Measurements from ENCODE around the gene KDELR3.

The KDELR3 gene

GRCh38 chr22:38444783-38445182, 23.1 kb upstream of the KDELR3 start:
- H3K4me3 ChIP-seq (replicated peaks in 1 of 2; ENCODE audit: low read depth in 2 of 2, low read length in 2 of 2): no peak overlapping the region
- TF ChIP-seq, protein P1, sequence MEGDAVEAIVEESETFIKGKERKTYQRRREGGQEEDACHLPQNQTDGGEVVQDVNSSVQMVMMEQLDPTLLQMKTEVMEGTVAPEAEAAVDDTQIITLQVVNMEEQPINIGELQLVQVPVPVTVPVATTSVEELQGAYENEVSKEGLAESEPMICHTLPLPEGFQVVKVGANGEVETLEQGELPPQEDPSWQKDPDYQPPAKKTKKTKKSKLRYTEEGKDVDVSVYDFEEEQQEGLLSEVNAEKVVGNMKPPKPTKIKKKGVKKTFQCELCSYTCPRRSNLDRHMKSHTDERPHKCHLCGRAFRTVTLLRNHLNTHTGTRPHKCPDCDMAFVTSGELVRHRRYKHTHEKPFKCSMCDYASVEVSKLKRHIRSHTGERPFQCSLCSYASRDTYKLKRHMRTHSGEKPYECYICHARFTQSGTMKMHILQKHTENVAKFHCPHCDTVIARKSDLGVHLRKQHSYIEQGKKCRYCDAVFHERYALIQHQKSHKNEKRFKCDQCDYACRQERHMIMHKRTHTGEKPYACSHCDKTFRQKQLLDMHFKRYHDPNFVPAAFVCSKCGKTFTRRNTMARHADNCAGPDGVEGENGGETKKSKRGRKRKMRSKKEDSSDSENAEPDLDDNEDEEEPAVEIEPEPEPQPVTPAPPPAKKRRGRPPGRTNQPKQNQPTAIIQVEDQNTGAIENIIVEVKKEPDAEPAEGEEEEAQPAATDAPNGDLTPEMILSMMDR (IDR thresholded peaks at IDR 0.05; ENCODE audit: low read depth, low read length): no peak
- DNase-seq (ENCODE audit: low read depth in 2 of 2): no peak

DNA sequence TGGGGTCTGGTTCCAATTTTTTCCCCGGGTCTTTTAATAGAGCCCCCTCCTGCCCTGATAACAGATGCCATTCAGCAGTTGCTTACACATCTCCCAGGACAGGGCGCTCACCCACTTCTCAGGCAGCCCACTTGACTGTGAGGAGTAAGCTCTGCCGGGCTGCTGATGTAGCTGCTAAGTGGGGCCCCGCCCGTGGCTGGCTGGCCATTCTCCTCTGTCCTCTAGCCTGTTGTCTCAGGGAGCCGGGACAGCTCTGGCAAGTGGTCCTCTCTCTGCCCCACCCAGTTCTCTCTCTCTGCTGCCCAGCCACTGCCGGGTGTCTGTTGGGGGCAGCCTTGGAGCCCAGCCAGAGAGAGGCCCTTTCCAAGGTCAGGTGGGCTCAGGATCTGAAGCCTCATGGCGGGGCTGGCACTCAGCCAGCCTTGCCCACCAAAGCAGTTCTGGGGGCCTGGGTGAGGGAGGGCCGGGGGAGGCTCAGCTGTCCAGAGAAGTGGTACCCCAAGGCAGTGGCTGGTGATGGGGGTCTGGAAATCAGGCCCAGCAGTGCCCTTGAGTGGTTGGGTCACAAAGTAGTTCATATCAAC, 21.8 kb upstream of the KDELR3 start:
- TF ChIP-seq, protein P1 (IDR thresholded peaks at IDR 0.05; ENCODE audit: low read depth, low read length): no peak
- no peak for DNase-seq (ENCODE audit: low read depth in 2 of 2)
- no peak overlapping the region for H3K4me3 ChIP-seq (replicated peaks in 1 of 2; ENCODE audit: low read depth in 2 of 2, low read length in 2 of 2)

DNA sequence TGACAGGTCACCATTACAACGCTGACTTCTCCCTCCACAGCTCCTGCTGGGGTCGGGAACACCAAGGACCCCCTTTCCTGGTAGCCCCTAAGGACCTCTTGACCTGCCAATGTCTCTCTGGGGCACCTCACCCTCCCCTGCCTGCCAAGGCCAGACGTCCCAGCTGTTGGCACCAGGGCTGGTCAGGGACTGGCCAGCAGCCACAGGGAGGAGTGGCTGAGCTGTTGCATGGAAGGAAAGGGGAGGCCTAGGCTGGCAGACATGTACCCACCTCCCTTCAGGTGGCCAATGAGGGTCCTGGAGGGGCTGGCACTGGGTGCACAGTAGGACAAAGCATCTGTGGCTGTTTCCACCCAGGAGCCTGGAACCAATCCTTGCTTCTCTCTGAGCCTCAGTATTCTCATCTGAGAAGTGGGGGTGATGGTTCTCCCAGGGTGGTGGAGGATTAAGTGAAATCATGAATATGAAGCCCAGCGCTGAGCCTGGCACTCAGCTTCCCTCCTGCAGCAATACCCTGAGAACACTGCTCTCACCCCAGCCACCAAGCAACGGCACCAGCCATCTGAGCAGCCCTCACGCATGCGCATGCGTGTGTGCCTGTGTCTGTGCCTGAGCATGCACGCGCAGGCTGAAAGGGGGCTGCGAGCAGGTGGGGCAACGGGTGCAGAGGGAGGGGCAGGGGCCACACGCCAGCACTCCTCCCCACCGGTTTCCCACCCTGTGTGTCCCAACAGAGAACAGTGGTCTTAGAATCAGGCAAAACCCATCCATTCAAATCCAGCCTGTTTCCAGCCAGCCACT, 18.8 kb upstream of the KDELR3 start:
- H3K4me3 ChIP-seq (replicated peaks in 1 of 2; ENCODE audit: low read depth in 2 of 2, low read length in 2 of 2): no peak overlapping the region
- TF ChIP-seq, protein P1 (IDR thresholded peaks at IDR 0.05; ENCODE audit: low read depth, low read length): no peak
- DNase-seq (ENCODE audit: low read depth in 2 of 2): no peak

DNA sequence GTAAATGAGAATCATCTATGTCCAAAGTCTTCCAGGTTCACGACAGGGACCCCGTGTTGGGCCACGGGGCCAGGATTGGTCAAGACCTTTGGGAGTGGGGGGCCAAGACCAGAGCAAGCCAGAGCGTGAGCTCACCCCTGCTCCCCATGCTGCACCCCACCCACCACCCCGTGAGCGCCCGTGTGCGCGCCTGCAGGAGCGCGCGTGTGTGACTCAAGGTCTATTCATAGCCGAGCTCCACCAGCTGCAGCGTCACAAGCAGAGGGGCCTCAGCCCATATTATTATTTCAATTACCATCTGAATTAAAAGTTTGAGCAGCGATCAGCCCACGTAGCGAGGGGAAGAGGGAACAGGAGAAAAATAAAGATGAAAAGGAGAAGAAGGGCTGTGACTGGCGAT, 18.1 kb upstream of the KDELR3 start:
- H3K4me3 ChIP-seq (replicated peaks in 1 of 2; ENCODE audit: low read depth in 2 of 2, low read length in 2 of 2): no peak overlapping the region
- TF ChIP-seq, protein P1 (IDR thresholded peaks at IDR 0.05; ENCODE audit: low read depth, low read length): no peak
- no peak for DNase-seq (ENCODE audit: low read depth in 2 of 2)

- TF ChIP-seq, protein P1 (IDR thresholded peaks at IDR 0.05; ENCODE audit: low read depth, low read length): no peak
- H3K4me3 ChIP-seq (replicated peaks in 1 of 2; ENCODE audit: low read depth in 2 of 2, low read length in 2 of 2): no peak overlapping the region
- no peak for DNase-seq (ENCODE audit: low read depth in 2 of 2)
These were observed 17.6 kb upstream of the KDELR3 start for GRCh38 chr22:38450234-38450797.

DNA sequence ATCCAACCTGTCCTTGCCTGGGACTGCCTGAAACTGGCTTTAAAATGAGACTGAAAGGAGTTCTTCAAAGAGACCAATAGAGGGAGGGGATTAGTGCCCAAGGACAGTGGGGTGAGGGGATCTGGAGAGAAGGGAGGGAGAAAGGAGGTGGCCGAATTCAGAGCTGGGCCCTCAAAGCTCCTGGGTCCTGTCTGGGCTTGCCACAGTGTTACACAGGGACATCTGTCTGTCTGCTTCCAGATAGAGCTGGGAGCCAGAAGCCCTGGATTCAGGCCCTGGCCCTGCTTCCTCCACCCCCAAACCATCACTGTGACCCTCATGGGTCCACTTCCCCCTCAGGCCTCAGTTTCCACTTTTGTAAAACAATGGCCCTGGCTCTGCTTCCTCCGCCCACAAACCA, 16.5 kb upstream of the KDELR3 start:
- DNase-seq (ENCODE audit: low read depth in 2 of 2): no peak
- no peak overlapping the region for H3K4me3 ChIP-seq (replicated peaks in 1 of 2; ENCODE audit: low read depth in 2 of 2, low read length in 2 of 2)
- TF ChIP-seq, protein P1 (IDR thresholded peaks at IDR 0.05; ENCODE audit: low read depth, low read length): no peak
